ENCODE data around the gene EPHA3. TPM values are rescaled to one million over a fixed set of nuclear protein-coding genes. Genes with fewer than 3 reads are reported as not detected.

Gene EPHA3
- total RNA-seq, 1 donor from 2014 or later: 0.04 TPM

- no peak for DNase-seq (ENCODE audit: low read depth)
- H3K36me3 ChIP-seq (ENCODE audit: control insufficient read depth, insufficient read depth, low read length): no peaks in the 10 kb centered on the region
- H3K27me3 ChIP-seq (ENCODE audit: control insufficient read depth, insufficient read depth, low read length): no peaks in the 10 kb centered on the region
- no peak overlapping the region for H3K4me3 ChIP-seq (ENCODE audit: low read depth, low read length)
- TF ChIP-seq CTCF (IDR thresholded peaks at IDR 0.05; ENCODE audit: insufficient read depth, low read length, poor library complexity, severe bottlenecking): no peak
These were observed 5.5 kb upstream of the EPHA3 start for GRCh38 chr3:89101921-89102320.

- no peak for TF ChIP-seq CTCF (IDR thresholded peaks at IDR 0.05; ENCODE audit: insufficient read depth, low read length, poor library complexity, severe bottlenecking)
- Histone ChIP-seq H3K27me3 (ENCODE audit: control insufficient read depth, insufficient read depth, low read length) (no peaks in the 10 kb centered on the region), H3K4me3 (ENCODE audit: low read depth, low read length) (no peak overlapping the region), H3K36me3 (ENCODE audit: control insufficient read depth, insufficient read depth, low read length) (no peaks in the 10 kb centered on the region)
- DNase-seq (ENCODE audit: low read depth): no peak
These were observed 2.9 kb upstream of the EPHA3 start for GRCh38 chr3:89104499-89104898.

- no peaks in the 10 kb centered on the region for H3K36me3 ChIP-seq (ENCODE audit: control insufficient read depth, insufficient read depth, low read length)
- H3K4me3 ChIP-seq (ENCODE audit: low read depth, low read length): no peak overlapping the region
- DNase-seq (ENCODE audit: low read depth): no peak
- TF ChIP-seq CTCF (IDR thresholded peaks at IDR 0.05; ENCODE audit: insufficient read depth, low read length, poor library complexity, severe bottlenecking): no peak
- no peaks in the 10 kb centered on the region for H3K27me3 ChIP-seq (ENCODE audit: control insufficient read depth, insufficient read depth, low read length)
These were observed 1.9 kb upstream of the EPHA3 start for GRCh38 chr3:89105503-89105902.

GRCh38 chr3:89108291-89108550 is 800 bp downstream of the EPHA3 start:
- DNase-seq (ENCODE audit: low read depth): no peak
- Histone ChIP-seq H3K36me3 (ENCODE audit: control insufficient read depth, insufficient read depth, low read length) (no peaks in the 10 kb centered on the region), H3K27me3 (ENCODE audit: control insufficient read depth, insufficient read depth, low read length) (no peaks in the 10 kb centered on the region), H3K4me3 (ENCODE audit: low read depth, low read length) (peak overlapping the region; percentile 50)
- no peak for TF ChIP-seq CTCF (IDR thresholded peaks at IDR 0.05; ENCODE audit: insufficient read depth, low read length, poor library complexity, severe bottlenecking)

GRCh38 chr3:89113344-89113743 is 5.9 kb downstream of the EPHA3 start:
- no peak for DNase-seq (ENCODE audit: low read depth)
- Histone ChIP-seq H3K27me3 (ENCODE audit: control insufficient read depth, insufficient read depth, low read length) (no peaks in the 10 kb centered on the region), H3K36me3 (ENCODE audit: control insufficient read depth, insufficient read depth, low read length) (no peaks in the 10 kb centered on the region), H3K4me3 (ENCODE audit: low read depth, low read length) (no peak overlapping the region)
- no peak for TF ChIP-seq CTCF (IDR thresholded peaks at IDR 0.05; ENCODE audit: insufficient read depth, low read length, poor library complexity, severe bottlenecking)

- Histone ChIP-seq H3K4me3 (ENCODE audit: low read depth, low read length) (peak overlapping the region; percentile 59), H3K27me3 (ENCODE audit: control insufficient read depth, insufficient read depth, low read length) (no peaks in the 10 kb centered on the region), H3K36me3 (ENCODE audit: control insufficient read depth, insufficient read depth, low read length) (no peaks in the 10 kb centered on the region)
- peak; percentile 31 for DNase-seq (ENCODE audit: low read depth)
- peak; percentile 97 for TF ChIP-seq CTCF (IDR thresholded peaks at IDR 0.05; ENCODE audit: insufficient read depth, low read length, poor library complexity, severe bottlenecking)
These were observed 6.7 kb downstream of the EPHA3 start for GRCh38 chr3:89113893-89114840.
